Natural killer cell (primary cell): ENCODE measurements around the gene OPRL1. TPM values are rescaled to one million over a fixed set of nuclear protein-coding genes. Genes with fewer than 3 reads are reported as not detected.

Experiments used
- ATAC-seq, 3 donors: fragments of 150-1000 bp in 2 of 3; fragments of 200-7000 bp in 1 of 3; cut with Tn5 transposase; 1 replicate in 1 of 3; 2 replicates in 2 of 3; pipeline ENCODE4 v1.10.0; 2021; ENCODE audit warnings: mild to moderate bottlenecking in 2 of 3, moderate library complexity in 2 of 3
- DNase-seq, 2 donors: peaks; one replicate each; pipeline versions ENCODE4 v3.0.0 to v3.0.0-alpha.2; 2013 to 2021; ENCODE audit warnings: mixed read lengths in 1 of 2
- H3K27ac ChIP-seq: one replicate; pipeline ENCODE4 v1.5.1; 2013; ENCODE audit warnings: mild to moderate bottlenecking, low read length
- H3K27me3 ChIP-seq: one replicate; pipeline ENCODE4 v1.6.1; 2013; ENCODE audit warnings: low read length; ENCODE audit not compliant: control insufficient read depth, insufficient read depth
- H3K36me3 ChIP-seq: one replicate; pipeline ENCODE4 v1.6.1; 2013; ENCODE audit warnings: low read length; ENCODE audit not compliant: control insufficient read depth, insufficient read depth
- H3K4me1 ChIP-seq: one replicate; pipeline ENCODE4 v1.6.1; 2013; ENCODE audit warnings: low read length; ENCODE audit not compliant: control insufficient read depth, insufficient read depth
- H3K4me3 ChIP-seq: one replicate; pipeline ENCODE4 v1.5.1; 2013; ENCODE audit warnings: low read length
- H3K9me3 ChIP-seq: one replicate; pipeline ENCODE4 v1.6.1; 2013; ENCODE audit warnings: low read length; ENCODE audit not compliant: control insufficient read depth, insufficient read depth
- H3K27ac Mint-ChIP-seq, 2 donors: one replicate each; pipeline ENCODE4 v1.8.0; 2022; ENCODE audit warnings: mild to moderate bottlenecking in 2 of 2, mixed read lengths in 2 of 2, moderate library complexity in 1 of 2
- H3K27me3 Mint-ChIP-seq, 2 donors: one replicate each; pipeline ENCODE4 v1.8.0; 2022; ENCODE audit warnings: low read depth in 2 of 2, mixed read lengths in 2 of 2
- H3K36me3 Mint-ChIP-seq: one replicate; pipeline ENCODE4 v1.8.0; 2022; ENCODE audit warnings: mixed read lengths
- H3K4me1 Mint-ChIP-seq, 2 donors: one replicate each; pipeline ENCODE4 v1.8.0; 2022; ENCODE audit warnings: mixed read lengths in 2 of 2
- H3K4me3 Mint-ChIP-seq: one replicate; pipeline ENCODE4 v1.8.0; 2022; ENCODE audit warnings: mild to moderate bottlenecking, moderate library complexity, mixed read lengths
- H3K9me3 Mint-ChIP-seq, 2 donors: one replicate each; pipeline ENCODE4 v1.8.0; 2022; ENCODE audit warnings: mixed read lengths in 2 of 2
- WGBS: methylation state at CpG from one replicate; pipeline ENCODE4 v1.1.7; 2013; ENCODE audit warnings: missing lambda C conversion rate; ENCODE audit not compliant: insufficient coverage; 5-methylcytosine and 5-hydroxymethylcytosine counted together
- intact Hi-C: fragments of 100-400 bp; cut with micrococcal nuclease; formaldehyde crosslinking; loops from one replicate; pipeline ENCODE4 v1.14.2; 2022
- total RNA-seq, 4 donors: library from RNA; stranded (reverse); fragments of 120-200 nt in 1 of 4; gene quantifications; one replicate each; pipeline versions ENCODE4 v1.2.3 to v1.2.4, GENCODE V29; 2013 to 2022
- TF ChIP-seq, protein P1 (sequence below): fragments of 200-600 bp; IDR thresholded peaks from one replicate; pipeline ENCODE4 v1.8.0; 2022; ENCODE audit warnings: antibody characterized with exemption

Gene OPRL1
- total RNA-seq, 3 donors from 2014 or later (not counting 1 experiment from before 2014, with no cell fraction given) = 1.2 to 2.2 (median 1.4) TPM

DNA sequence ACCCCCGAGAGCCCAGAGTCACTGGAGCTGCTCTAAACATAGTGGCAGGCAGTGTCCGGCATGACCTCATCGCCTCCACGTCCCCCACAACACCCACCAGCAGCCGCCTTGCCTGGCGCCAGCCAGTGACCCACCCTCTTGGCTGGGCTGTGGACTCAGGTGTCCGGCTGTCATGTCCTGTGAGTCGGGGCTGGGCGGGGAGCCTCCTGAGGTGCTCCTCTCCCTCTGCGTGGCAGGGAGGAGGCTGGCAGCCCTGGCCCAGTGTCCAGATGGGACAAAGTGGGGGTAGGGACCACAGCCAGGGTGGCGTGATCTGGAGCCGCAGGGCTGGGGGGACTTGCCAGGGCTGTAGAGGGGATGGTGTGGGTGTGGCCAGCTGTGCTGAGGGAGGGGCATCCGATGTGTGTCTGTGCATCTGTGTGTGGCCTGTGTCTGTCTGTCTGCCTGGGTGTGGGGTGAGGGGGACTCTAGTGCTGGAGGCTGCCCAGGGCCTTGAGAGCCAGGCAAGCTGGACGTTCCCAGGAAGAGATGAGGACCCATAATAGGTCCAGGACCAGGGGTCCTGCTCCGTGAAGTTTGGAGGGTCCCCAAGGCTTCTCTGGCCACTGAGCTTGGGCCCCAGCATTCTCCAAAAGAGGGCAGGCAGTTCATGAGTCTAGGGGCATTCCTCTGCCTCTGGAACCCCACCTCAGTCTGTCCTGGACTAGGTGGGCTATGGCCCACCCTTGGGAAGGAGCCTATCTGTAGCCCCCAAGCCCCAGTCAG is 28.1 kb upstream of the OPRL1 start:
- ATAC-seq (no peak), DNase-seq (no peak)
- no peak overlapping the region for H3K27ac Mint-ChIP-seq
- peaks cover 27% of the 10 kb centered on the region for H3K27me3 ChIP-seq
- no peak overlapping the region for H3K27ac ChIP-seq
- peaks cover 0 to 8% of the 10 kb centered on the region in 2 donors for H3K4me1 Mint-ChIP-seq
- H3K36me3 Mint-ChIP-seq = no peaks in the 10 kb centered on the region
- H3K4me3 ChIP-seq = no peak overlapping the region
- H3K9me3 Mint-ChIP-seq = no peaks in the 10 kb centered on the region
- H3K36me3 ChIP-seq = no peaks in the 10 kb centered on the region
- no peak overlapping the region for H3K4me3 Mint-ChIP-seq
- 86% methylated on average over 15 of the region's 15 CpGs for WGBS
- intact Hi-C loops = no loop called here
- TF ChIP-seq, protein P1, sequence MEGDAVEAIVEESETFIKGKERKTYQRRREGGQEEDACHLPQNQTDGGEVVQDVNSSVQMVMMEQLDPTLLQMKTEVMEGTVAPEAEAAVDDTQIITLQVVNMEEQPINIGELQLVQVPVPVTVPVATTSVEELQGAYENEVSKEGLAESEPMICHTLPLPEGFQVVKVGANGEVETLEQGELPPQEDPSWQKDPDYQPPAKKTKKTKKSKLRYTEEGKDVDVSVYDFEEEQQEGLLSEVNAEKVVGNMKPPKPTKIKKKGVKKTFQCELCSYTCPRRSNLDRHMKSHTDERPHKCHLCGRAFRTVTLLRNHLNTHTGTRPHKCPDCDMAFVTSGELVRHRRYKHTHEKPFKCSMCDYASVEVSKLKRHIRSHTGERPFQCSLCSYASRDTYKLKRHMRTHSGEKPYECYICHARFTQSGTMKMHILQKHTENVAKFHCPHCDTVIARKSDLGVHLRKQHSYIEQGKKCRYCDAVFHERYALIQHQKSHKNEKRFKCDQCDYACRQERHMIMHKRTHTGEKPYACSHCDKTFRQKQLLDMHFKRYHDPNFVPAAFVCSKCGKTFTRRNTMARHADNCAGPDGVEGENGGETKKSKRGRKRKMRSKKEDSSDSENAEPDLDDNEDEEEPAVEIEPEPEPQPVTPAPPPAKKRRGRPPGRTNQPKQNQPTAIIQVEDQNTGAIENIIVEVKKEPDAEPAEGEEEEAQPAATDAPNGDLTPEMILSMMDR = no peak
- H3K4me1 ChIP-seq = peaks cover 7% of the 10 kb centered on the region
- H3K27me3 Mint-ChIP-seq = peaks cover 9 to 31% of the 10 kb centered on the region in 2 donors
- H3K9me3 ChIP-seq = no peaks in the 10 kb centered on the region

DNA sequence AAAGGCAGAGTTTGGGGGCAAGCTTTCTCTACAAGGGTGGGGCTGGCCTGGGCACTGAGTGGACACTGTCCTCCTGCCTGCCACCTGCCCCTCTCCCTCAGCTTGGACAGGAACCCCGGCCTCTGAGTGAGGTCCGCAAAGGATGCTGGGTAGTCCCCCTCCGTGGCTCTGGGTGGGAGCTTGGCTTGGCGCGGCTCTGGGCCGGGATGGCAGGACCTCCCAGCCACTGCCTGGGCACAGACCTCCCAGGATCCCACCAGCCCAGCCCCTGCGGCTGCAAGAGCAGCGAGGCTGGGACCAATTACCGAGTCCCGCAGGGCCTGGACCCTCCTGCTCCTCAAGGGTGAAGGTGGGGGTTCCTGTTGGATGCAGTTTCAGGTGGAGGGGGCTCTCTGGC is 27.6 kb upstream of the OPRL1 start:
- H3K27me3 ChIP-seq = peaks cover 27% of the 10 kb centered on the region
- WGBS = 93% methylated on average over 10 of the region's 10 CpGs
- H3K27ac ChIP-seq = no peak overlapping the region

DNA sequence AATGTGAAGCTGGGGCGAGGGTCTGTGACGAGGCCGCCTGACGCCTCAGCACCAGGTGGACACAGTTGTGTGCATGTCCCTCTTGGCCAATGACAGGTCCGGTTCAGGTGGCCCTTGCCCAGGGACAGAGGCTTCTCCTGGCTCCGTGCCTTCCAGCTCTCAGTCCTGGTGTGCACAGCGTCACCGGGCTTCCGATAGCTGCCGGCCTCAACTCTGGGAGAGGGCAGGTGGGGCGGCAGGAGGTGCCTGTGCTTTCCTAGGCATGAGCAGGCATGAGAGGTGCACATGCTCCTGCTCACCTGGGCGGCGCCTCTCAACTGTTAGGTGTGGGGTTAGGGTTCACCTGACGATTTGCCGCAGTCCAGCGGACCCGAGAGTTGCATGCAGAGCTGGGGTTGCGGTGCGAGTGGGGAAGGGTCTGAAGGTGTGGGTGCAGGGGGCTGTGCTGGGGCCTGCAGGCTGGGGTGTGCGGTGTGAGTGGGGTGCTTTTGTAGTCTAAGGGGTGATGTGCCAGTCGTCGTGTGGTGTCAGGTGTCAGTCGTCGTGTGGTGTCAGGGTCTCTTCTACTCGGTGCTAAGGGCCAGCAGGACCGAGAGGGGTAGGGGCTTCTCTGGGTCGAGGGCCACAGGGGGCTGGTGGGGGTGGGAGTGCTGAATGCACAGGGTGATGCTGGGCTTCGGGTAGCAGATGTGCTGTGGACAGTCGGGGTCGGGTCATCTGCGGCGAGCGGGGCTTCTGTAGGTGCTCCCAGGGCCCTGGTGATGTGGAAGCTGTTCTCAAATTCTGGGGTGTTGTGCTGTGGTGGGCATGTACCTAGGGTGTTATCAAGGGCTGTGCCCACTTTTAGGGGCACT is 26.7 kb upstream of the OPRL1 start:
- H3K27ac ChIP-seq = no peak overlapping the region
- ATAC-seq (no peak), DNase-seq (no peak)
- H3K27me3 Mint-ChIP-seq = peaks cover 0 to 20% of the 10 kb centered on the region in 2 donors
- H3K9me3 Mint-ChIP-seq = no peaks in the 10 kb centered on the region
- H3K36me3 ChIP-seq = no peaks in the 10 kb centered on the region
- TF ChIP-seq, protein P1 = no peak
- H3K4me1 Mint-ChIP-seq = peaks cover 9 to 20% of the 10 kb centered on the region in 2 donors
- WGBS = 88% methylated on average over 33 of the region's 33 CpGs
- no peaks in the 10 kb centered on the region for H3K36me3 Mint-ChIP-seq
- no peak overlapping the region for H3K4me3 Mint-ChIP-seq
- no peaks in the 10 kb centered on the region for H3K9me3 ChIP-seq
- peaks cover 21% of the 10 kb centered on the region for H3K4me1 ChIP-seq
- peaks cover 26% of the 10 kb centered on the region for H3K27me3 ChIP-seq
- intact Hi-C loops = no loop called here
- no peak overlapping the region for H3K27ac Mint-ChIP-seq
- H3K4me3 ChIP-seq = no peak overlapping the region

More for the DNA sequence above, 27.6 kb upstream of the OPRL1 start:
- intact Hi-C loops = no loop called here
- H3K4me3 ChIP-seq = no peak overlapping the region
- ATAC-seq = no peak
- no peak for DNase-seq
- Mint-ChIP-seq H3K27me3 (peaks cover 4 to 25% of the 10 kb centered on the region in 2 donors), H3K36me3 (no peaks in the 10 kb centered on the region), H3K4me3 (no peak overlapping the region), H3K9me3 (no peaks in the 10 kb centered on the region), H3K4me1 (peaks cover 2 to 11% of the 10 kb centered on the region in 2 donors), H3K27ac (no peak overlapping the region)
- peaks cover 13% of the 10 kb centered on the region for H3K4me1 ChIP-seq
- no peaks in the 10 kb centered on the region for H3K9me3 ChIP-seq
- TF ChIP-seq, protein P1 = no peak
- no peaks in the 10 kb centered on the region for H3K36me3 ChIP-seq
